T-helper 1 cell treated with Interleukin-12 subunit alpha and Interleukin-12 subunit beta and Interleukin-4 antibody, amounts not matched to agents 30 ng/mL and 1 ng/mL, for 36 hours (primary cell): ENCODE measurements around the gene NDFIP1. TPM values are rescaled to one million over a fixed set of nuclear protein-coding genes. Genes with fewer than 3 reads are reported as not detected.
"Not testable (repeated sequence)": the region's sequence is repeated elsewhere in the genome, so short reads cannot be mapped to it uniquely, and the experiment has no call there.

Experiments
- intact Hi-C: fragments of 100-400 bp; cut with micrococcal nuclease; formaldehyde crosslinking; loops from one replicate; pipeline ENCODE4 v1.15.1; 2024
- total RNA-seq: library from RNA; stranded (reverse); gene quantifications from 2 replicates; pipeline ENCODE4 v1.2.3, GENCODE V29; 2022

NDFIP1 gene
- total RNA-seq, 1 donor from 2014 or later: 57.3 TPM

- intact Hi-C loops: no loop called here
Observed at GRCh38 chr5:142181547-142182163, 73.1 kb downstream of the NDFIP1 start.

- intact Hi-C loops: no loop called here
Observed at GRCh38 chr5:142182840-142183239, 74.3 kb downstream of the NDFIP1 start.

GRCh38 chr5:142183561-142183960, 75.0 kb downstream of the NDFIP1 start:
- intact Hi-C loops: no loop called here

GRCh38 chr5:142184988-142185387, 76.4 kb downstream of the NDFIP1 start:
- intact Hi-C loops: no loop called here

GRCh38 chr5:142186514-142186856, 77.9 kb downstream of the NDFIP1 start:
- intact Hi-C loops: no loop called here

DNA sequence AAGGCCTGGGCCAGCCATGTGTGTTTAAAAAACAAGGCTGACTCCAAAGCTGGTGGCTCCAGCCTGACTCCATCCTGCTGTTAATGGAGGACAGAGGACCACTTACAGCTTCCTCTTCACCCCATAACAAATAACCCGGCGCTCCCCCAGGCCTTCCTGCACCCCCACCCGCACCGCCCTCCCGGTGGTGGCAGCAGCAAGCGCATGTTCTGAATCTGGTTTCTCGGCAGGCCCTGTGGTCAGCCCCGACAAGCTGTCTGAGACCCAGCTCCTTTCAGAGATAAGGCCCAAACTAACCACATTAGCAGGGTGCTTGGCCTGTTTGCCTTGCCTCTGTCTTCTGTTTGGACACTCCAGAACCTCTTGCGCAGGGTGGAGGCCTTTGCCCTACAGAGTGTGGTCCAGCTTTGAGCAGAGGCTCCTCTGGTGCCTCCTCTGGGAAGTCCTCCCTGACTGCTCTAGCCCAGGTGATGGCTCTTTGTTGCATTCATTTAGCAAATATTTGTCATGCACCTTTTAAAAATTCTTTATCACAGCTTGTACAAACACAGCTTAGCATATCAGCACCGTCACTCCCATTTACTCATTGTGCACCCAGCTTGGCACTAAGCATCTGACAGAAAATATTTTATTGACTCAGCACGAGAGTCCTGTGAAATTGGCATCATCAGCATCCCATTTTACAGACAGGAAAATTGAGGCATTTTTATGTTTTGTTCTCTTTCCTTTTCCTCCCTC, 78.4 kb downstream of the NDFIP1 start:
- intact Hi-C loops: no loop called here

GRCh38 chr5:142188691-142189090, 80.1 kb downstream of the NDFIP1 start:
- intact Hi-C loops: not testable (repeated sequence)

DNA sequence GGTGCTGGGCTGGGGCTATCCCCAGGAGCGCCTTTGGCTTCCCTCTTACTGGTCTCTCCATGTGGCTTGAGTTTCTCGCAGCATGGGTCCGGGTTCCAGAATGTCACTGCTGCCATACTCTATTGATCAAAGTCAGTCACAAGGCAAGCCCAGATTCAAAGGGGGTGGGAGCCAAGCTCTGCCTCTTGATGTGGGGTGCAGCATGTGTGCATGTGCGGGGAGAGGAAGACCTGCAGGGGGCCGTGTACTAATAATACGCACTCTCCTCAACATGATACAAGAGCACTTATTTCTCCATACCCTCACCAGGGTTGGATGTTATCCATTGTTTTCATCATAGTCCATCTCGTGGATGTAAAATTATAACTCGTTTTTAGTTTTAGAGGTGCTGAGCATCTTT, 81.2 kb downstream of the NDFIP1 start:
- intact Hi-C loops: no loop called here

- intact Hi-C loops: no loop called here
Observed at GRCh38 chr5:142191776-142192175, 83.2 kb downstream of the NDFIP1 start.

DNA sequence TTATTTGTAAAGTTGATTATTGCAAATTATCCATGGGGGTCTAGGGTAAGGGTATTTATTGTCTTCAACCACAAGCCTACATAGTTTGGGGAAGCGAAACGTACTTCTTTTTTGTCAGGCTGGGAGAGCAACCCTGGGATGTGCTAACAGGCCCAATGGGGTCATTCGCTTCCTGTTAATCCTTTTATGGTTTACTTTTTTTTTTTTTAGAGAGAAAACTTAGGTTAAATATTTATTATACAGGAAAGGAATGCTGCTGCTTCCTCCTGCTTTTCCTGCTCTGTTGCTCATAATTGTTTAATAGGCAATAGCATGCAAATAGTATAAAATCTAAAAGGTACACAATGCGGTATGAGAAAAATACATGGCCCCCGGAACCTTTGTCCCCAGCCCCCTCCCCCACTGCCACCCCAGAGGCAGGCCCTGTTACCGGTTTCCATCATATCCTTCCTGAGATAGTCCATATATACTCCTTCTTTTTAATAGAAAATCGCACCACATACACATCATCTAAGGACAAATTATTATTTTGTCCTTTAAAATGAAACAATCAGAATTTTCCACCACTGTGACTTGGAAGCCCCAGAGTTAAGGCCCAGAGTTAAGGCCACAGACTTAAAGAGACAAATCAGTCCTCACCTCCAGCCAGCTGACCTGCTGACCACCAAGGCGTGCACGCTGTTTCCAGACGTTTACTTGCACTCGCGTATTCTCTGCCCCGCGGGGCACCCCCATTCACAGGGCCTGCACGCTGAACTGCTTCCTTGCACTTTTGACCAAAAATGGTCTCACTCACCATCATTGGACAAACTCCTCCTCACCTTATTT, 83.9 kb downstream of the NDFIP1 start:
- intact Hi-C loops: no loop called here

DNA sequence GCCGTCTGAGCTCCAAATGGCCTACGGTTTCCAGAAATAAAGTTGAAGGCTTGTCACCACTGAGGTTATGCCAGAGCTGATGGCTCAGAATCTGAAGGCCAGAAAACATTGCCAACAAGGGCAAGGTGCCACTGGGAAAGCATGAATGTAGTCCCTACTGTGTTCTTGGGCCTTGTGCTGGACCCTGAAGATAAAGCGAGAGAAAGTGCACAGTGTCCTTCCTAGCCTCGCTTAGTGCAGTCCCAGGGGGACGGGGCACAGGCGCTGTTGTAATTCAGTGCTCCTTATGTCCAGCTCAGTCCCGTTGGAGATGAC, 84.5 kb downstream of the NDFIP1 start:
- intact Hi-C loops: no loop called here

GRCh38 chr5:142197098-142197497, 88.5 kb downstream of the NDFIP1 start:
- intact Hi-C loops: no loop called here

- intact Hi-C loops: no loop called here
Observed at GRCh38 chr5:142197781-142198180, 89.2 kb downstream of the NDFIP1 start.

DNA sequence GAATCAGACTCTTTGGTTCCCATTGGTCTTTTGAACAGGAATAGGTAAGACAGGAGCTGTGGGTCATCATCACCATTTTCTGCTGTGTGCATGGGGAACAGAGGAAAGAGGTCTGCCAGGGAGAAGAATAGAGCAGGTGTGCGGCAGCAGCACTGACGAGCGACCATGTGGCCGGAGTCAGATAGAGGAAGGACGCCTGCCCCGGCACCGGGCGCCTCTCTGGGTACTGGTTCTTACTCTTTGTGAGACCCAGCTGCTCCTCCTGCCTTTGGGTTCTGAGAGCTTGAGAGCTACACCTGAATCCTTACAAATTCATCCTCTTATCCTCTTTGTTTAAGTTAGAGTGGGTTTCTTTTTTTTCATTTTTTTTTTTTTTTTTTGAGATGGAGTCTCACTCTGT, 90.8 kb downstream of the NDFIP1 start:
- intact Hi-C loops: no loop called here

DNA sequence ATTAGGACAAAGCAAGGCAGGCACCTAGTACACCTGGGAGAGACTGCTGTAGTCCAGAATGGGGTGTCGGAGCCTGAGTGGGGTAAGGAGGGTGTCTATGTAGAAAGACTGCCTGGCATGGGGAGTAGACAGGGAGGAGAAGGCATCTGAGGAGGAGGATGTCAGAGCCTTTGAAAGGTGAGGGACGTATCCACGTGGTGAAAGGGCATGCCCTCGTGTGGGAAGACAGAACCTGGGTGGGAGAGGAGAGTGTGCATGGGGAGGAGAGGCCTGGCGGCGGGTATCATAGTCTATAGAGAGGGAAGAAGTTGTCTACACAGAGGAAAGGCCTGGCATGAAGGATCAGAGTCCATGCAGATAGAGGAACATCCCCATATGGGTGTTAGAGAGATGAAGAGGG, 91.8 kb downstream of the NDFIP1 start:
- intact Hi-C loops: no loop called here

GRCh38 chr5:142201471-142201887, 92.9 kb downstream of the NDFIP1 start:
- intact Hi-C loops: no loop called here

DNA sequence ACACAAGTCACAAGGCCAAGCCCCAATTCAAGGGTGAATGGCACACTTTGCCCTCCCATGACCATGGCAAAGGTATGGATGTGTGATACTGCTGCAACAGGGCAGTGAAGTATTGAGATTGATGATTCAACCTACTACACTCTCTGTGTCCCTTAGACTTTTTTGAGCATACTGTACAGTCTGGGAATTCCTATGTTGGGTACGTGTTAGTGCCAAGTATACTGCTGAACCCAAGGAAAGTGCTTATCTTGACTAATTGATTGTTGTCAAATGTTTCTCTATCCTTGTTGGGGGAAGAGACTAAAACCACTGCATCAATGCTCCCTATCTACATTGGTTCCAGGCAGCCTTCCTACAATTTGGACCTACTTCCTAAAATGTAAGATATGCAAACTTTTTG, 93.7 kb downstream of the NDFIP1 start:
- intact Hi-C loops: no loop called here

Other genes with a start within 250 kb of the NDFIP1 start
- not detected in 2 replicates for gene PCDH1, start 230.4 kb upstream of the NDFIP1 start, total RNA-seq
- gene DELE1, start 184.9 kb upstream of the NDFIP1 start, total RNA-seq: 78.6 and 81.6 TPM in 2 replicates
- 0.81 and 0.98 TPM in 2 replicates for gene PCDH12, start 150.6 kb upstream of the NDFIP1 start, total RNA-seq
- gene RNF14, start 139.7 kb upstream of the NDFIP1 start, total RNA-seq: 26.5 and 29.1 TPM in 2 replicates
- 54.4 and 57.7 TPM in 2 replicates for gene GNPDA1, start 95.8 kb upstream of the NDFIP1 start, total RNA-seq
- gene SPRY4, start 216.2 kb downstream of the NDFIP1 start, total RNA-seq: 0.90 and 1.0 TPM in 2 replicates